IMR-90 (cell line): ENCODE results near the gene ARV1. TPM values are rescaled to one million over a fixed set of nuclear protein-coding genes. Genes with fewer than 3 reads are reported as not detected.

Source experiments
- ATAC-seq: fragments of 200-7000 bp; cut with Tn5 transposase; 2 replicates; pipeline ENCODE4 v1.9.1; 2020; ENCODE audit warnings: low read depth, mild to moderate bottlenecking, moderate library complexity
- BruUV-seq: library from RNA; stranded (reverse); fragments of 400-500 nt; replicated peaks from 2 replicates; lab custom pipeline; 2021; lab: Mats Ljungman, UMichigan
- CTCF ChIA-PET: fragments of 300-600 bp; formaldehyde crosslinking; extraction: SDS; loops from one replicate; lab custom pipeline; 2021; ENCODE audit warnings: antibody characterized with exemption; lab: Yijun Ruan, JAX
- POLR2A ChIA-PET: fragments of 300-600 bp; sonication (Branson Sonifier 250); formaldehyde crosslinking; loops from one replicate; lab custom pipeline; 2022; ENCODE audit warnings: antibody characterized with exemption; ENCODE audit not compliant: unreplicated experiment; lab: Charles Lee
- DNase-seq: peaks from one replicate; pipeline ENCODE4 v3.0.0; 2013
- H2AFZ ChIP-seq: replicated peaks from 2 replicates; pipeline ENCODE3; 2013; ENCODE audit warnings: low read length, mild to moderate bottlenecking; ENCODE audit not compliant: poor library complexity
- H2AK5ac ChIP-seq: 2 replicates; pipeline ENCODE4 v1.6.1; 2013; ENCODE audit warnings: low read depth, low read length, inconsistent platforms
- H2AK9ac ChIP-seq: replicated peaks from 2 replicates; pipeline ENCODE3; 2013; ENCODE audit warnings: mild to moderate bottlenecking, low read depth, low read length, moderate library complexity; ENCODE audit not compliant: poor library complexity
- H2BK120ac ChIP-seq: 2 replicates; pipeline ENCODE4 v1.6.1; 2013; ENCODE audit warnings: low read depth, low read length, inconsistent platforms
- H2BK15ac ChIP-seq: 3 replicates; pipeline ENCODE4 v1.6.1; 2013; ENCODE audit warnings: low read depth, low read length, inconsistent platforms
- H2BK20ac ChIP-seq: 2 replicates; pipeline ENCODE4 v1.6.1; 2013; ENCODE audit warnings: low read depth, mild to moderate bottlenecking, inconsistent platforms, low read length, moderate library complexity
- H2BK5ac ChIP-seq: 2 replicates; pipeline ENCODE4 v1.6.1; 2013; ENCODE audit warnings: mild to moderate bottlenecking, low read depth, low read length, inconsistent platforms; ENCODE audit not compliant: poor library complexity, severe bottlenecking
- H3K14ac ChIP-seq: replicated peaks from 2 replicates; pipeline ENCODE4 v1.6.1; 2013; ENCODE audit warnings: low read depth, low read length, inconsistent platforms
- H3K18ac ChIP-seq: 2 replicates; pipeline ENCODE4 v1.6.1; 2013; ENCODE audit warnings: low read depth, low read length, control low read depth
- H3K23ac ChIP-seq: 2 replicates; pipeline ENCODE4 v1.6.1; 2013; ENCODE audit warnings: low read depth, low read length, inconsistent platforms
- H3K27ac ChIP-seq: 2 replicates; pipeline ENCODE4 v1.5.1; 2013; ENCODE audit warnings: mild to moderate bottlenecking, control low read depth, low read length; ENCODE audit not compliant: insufficient read depth
- H3K27me3 ChIP-seq: 2 replicates; pipeline ENCODE4 v1.6.1; 2013; ENCODE audit warnings: low read length; ENCODE audit not compliant: control insufficient read depth, insufficient read depth
- H3K36me3 ChIP-seq: 2 replicates; pipeline ENCODE4 v1.6.1; 2013; ENCODE audit warnings: low read length, mixed read lengths; ENCODE audit not compliant: control insufficient read depth, insufficient read depth
- H3K4ac ChIP-seq: 2 replicates; pipeline ENCODE4 v1.6.1; 2013; ENCODE audit warnings: low read depth, low read length, inconsistent platforms
- H3K4me1 ChIP-seq: 2 replicates; pipeline ENCODE4 v1.6.1; 2013; ENCODE audit warnings: low read length, mixed read lengths; ENCODE audit not compliant: control insufficient read depth, insufficient read depth
- H3K4me2 ChIP-seq: 2 replicates; pipeline ENCODE4 v1.6.1; 2013; ENCODE audit warnings: low read depth, mild to moderate bottlenecking, control low read depth, low read length, moderate library complexity
- H3K4me3 ChIP-seq: 2 replicates; pipeline ENCODE4 v1.5.1; 2013; ENCODE audit warnings: low read depth, mild to moderate bottlenecking, control low read depth, low read length, moderate library complexity; ENCODE audit not compliant: insufficient read depth
- H3K56ac ChIP-seq: 2 replicates; pipeline ENCODE4 v1.6.1; 2013; ENCODE audit warnings: low read length, inconsistent platforms; ENCODE audit not compliant: insufficient read depth; ENCODE audit errors: extremely low read depth
- H3K79me1 ChIP-seq, 2 experiments: 2 replicates each; pipeline ENCODE4 v1.6.1; 2013; ENCODE audit warnings: low read length in 2 of 2, inconsistent platforms in 1 of 2, low read depth in 1 of 2
- H3K9ac ChIP-seq: 2 replicates; pipeline ENCODE4 v1.6.1; 2013; ENCODE audit warnings: low read depth, low read length, control low read depth
- H3K9me1 ChIP-seq: 2 replicates; pipeline ENCODE4 v1.6.1; 2013; ENCODE audit warnings: low read length, inconsistent platforms; ENCODE audit not compliant: insufficient read depth
- H3K9me3 ChIP-seq: 2 replicates; pipeline ENCODE4 v1.6.1; 2013; ENCODE audit warnings: low read length; ENCODE audit not compliant: control insufficient read depth, insufficient read depth
- H4K20me1 ChIP-seq: 2 replicates; pipeline ENCODE4 v1.6.1; 2013; ENCODE audit warnings: low read length, inconsistent platforms; ENCODE audit not compliant: insufficient read depth
- H4K5ac ChIP-seq: 2 replicates; pipeline ENCODE4 v1.6.1; 2013; ENCODE audit warnings: mild to moderate bottlenecking, low read depth, low read length, control low read depth
- H4K8ac ChIP-seq, 2 experiments: 2 replicates each; pipeline ENCODE4 v1.6.1; 2013; ENCODE audit warnings: low read depth in 2 of 2, low read length in 2 of 2, control low read depth in 1 of 2, inconsistent platforms in 1 of 2
- H4K91ac ChIP-seq: 2 replicates; pipeline ENCODE4 v1.6.1; 2013; ENCODE audit warnings: low read depth, low read length, inconsistent platforms; ENCODE audit not compliant: insufficient read depth
- MXI1 ChIP-seq: IDR thresholded peaks from 2 replicates; pipeline ENCODE4 v1.6.1; 2012; ENCODE audit warnings: low read depth, mild to moderate bottlenecking, low read length, moderate library complexity, borderline replicate concordance
- WGBS, 2 experiments: methylation state at CpG; one replicate each; pipeline versions ENCODE4 v1.1.5 to v1.1.7; 2013; ENCODE audit warnings: missing lambda C conversion rate in 2 of 2; ENCODE audit not compliant: insufficient read length in 1 of 2; ENCODE audit errors: extremely low coverage in 2 of 2; 5-methylcytosine and 5-hydroxymethylcytosine counted together
- dilution Hi-C: fragments of 300-500 bp; cut with HindIII; formaldehyde crosslinking; loops from one replicate; pipeline ENCODE4 v1.14.3; 2018; ENCODE audit warnings: low sequenced_read_pairs; ENCODE audit not compliant: unreplicated experiment
- in situ Hi-C: fragments of 300-500 bp; cut with MboI; formaldehyde crosslinking; loops from 3 replicates; pipeline ENCODE4 v1.14.3; 2019; ENCODE audit warnings: low sequenced_read_pairs, inconsistent platforms, mixed read lengths
- intact Hi-C: fragments of 100-400 bp; cut with micrococcal nuclease; formaldehyde crosslinking; loops from 2 replicates; pipeline ENCODE4 v1.10.0; 2022
- polyA plus RNA-seq, 3 experiments: library from polyadenylated mRNA; depleted of rRNA; stranded (reverse); fragments of >200 nt; gene quantifications; 2 replicates each; pipeline ENCODE4 v1.2.3, GENCODE V29; 2012; ENCODE audit warnings: low replicate concordance in 1 of 3
- total RNA-seq: library from RNA; depleted of rRNA; stranded (reverse); fragments of >200 nt; gene quantifications from 2 replicates; pipeline ENCODE4 v1.2.3, GENCODE V29; 2012

ARV1 gene
- total and polyA plus RNA-seq, 2 of the 4 experiments (the other 2 are of a cell fraction), result 19.0 to 22.9 TPM

GRCh38 chr1:230966358-230966873 is 12.5 kb upstream of the ARV1 start:
- POLR2A ChIA-PET, result no interaction called here
- H3K18ac ChIP-seq, result no peak overlapping the region

More at GRCh38 chr1:230966358-230966873, 12.5 kb upstream of the ARV1 start:
- no peaks in the 10 kb centered on the region for H3K4me1 ChIP-seq
- CTCF ChIA-PET, result interaction anchor here (1.6 kb wide), 1 partner anchor 8 kb away, joined by 6 read pairs; no protein-coding TSS in a partner anchor
- no CpG with 5 or more reads among the region's 5 CpGs for WGBS, 2 experiments
- H3K4me3 ChIP-seq, result no peak overlapping the region
- no peak overlapping the region; the same call in 1 of the 2 replicates for H4K91ac ChIP-seq
- no TSS peak for BruUV-seq
- DNase-seq, result no peak
- no peak overlapping the region for H2AFZ ChIP-seq
- H3K4ac ChIP-seq, result no peak overlapping the region
- H4K5ac ChIP-seq, result no peak overlapping the region
- no peak overlapping the region for H3K27ac ChIP-seq
- no peak overlapping the region for H2BK5ac ChIP-seq
- no peaks in the 10 kb centered on the region for H3K9me3 ChIP-seq
- no peak overlapping the region for H2AK5ac ChIP-seq
- H2AK9ac ChIP-seq, result no peak overlapping the region
- intact Hi-C loops (no loop called here), in situ Hi-C loops (no loop called here), dilution Hi-C loops (no loop called here)
- no peaks in the 10 kb centered on the region for H3K36me3 ChIP-seq
- no peak overlapping the region for H3K23ac ChIP-seq
- no peak for ATAC-seq
- H3K9ac ChIP-seq, result no peak overlapping the region
- no peaks in the 10 kb centered on the region for H3K27me3 ChIP-seq
- peaks cover 4 to 14% of the 10 kb centered on the region in 2 experiments; a peak in 2 of 4 replicates for H3K79me1 ChIP-seq
- no peak for TF ChIP-seq MXI1
- H3K9me1 ChIP-seq, result peaks cover 4% of the 10 kb centered on the region; the same call in 1 of the 2 replicates
- no peak overlapping the region for H3K56ac ChIP-seq
- H4K8ac ChIP-seq, result no peak overlapping the region
- H3K14ac ChIP-seq, result no peak overlapping the region
- H3K4me2 ChIP-seq, result no peak overlapping the region
- no peak overlapping the region for H2BK15ac ChIP-seq
- no peak overlapping the region for H2BK120ac ChIP-seq
- no peaks in the 10 kb centered on the region for H4K20me1 ChIP-seq
- no peak overlapping the region for H2BK20ac ChIP-seq
